Sigmoid colon (tissue), 4 donors: ENCODE data around the gene MCM9.

Source experiments
- EP300 ChIP-seq, 4 donors: sonication (generic); formaldehyde crosslinking; IDR thresholded peaks; one replicate each; pipeline ENCODE4 v1.6.1; 2017; ENCODE audit warnings: antibody characterized with exemption in 4 of 4
- POLR2A ChIP-seq, 2 donors: fragments of 450-650 bp; IDR thresholded peaks; one replicate each; pipeline ENCODE4 v1.6.1; 2016; ENCODE audit warnings: antibody characterized with exemption in 2 of 2, mild to moderate bottlenecking in 2 of 2, moderate library complexity in 2 of 2
- TF ChIP-seq, protein P1 (sequence below), 4 experiments: fragments of 450-650 bp in 3 of 4; fragments of 200-600 bp in 1 of 4; IDR thresholded peaks; one replicate each; pipeline ENCODE4 v1.5.1; 2016 to 2019; ENCODE audit warnings: antibody characterized with exemption in 4 of 4, mild to moderate bottlenecking in 3 of 4, moderate library complexity in 2 of 4

DNA sequence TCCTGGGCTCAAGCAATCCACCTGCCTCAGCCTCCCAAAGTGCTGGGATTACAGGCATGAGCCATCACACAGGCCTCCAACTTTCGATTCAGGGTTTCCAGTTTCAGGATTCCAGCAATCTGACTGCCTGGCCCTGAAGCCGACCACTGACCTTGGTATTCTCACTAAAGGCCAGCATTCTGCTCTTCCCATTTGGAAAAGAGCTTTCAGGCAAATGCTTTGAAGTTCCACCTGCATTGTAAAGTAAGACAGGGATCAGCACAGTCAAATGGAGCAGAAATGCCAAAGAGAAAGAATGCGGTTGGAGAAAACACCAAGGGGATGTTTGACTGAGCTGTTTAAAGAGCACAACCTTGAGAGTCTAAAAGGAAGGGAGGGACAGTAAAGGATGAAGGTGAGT lies 166.5 kb downstream of the MCM9 start:
- TF ChIP-seq, protein P1, sequence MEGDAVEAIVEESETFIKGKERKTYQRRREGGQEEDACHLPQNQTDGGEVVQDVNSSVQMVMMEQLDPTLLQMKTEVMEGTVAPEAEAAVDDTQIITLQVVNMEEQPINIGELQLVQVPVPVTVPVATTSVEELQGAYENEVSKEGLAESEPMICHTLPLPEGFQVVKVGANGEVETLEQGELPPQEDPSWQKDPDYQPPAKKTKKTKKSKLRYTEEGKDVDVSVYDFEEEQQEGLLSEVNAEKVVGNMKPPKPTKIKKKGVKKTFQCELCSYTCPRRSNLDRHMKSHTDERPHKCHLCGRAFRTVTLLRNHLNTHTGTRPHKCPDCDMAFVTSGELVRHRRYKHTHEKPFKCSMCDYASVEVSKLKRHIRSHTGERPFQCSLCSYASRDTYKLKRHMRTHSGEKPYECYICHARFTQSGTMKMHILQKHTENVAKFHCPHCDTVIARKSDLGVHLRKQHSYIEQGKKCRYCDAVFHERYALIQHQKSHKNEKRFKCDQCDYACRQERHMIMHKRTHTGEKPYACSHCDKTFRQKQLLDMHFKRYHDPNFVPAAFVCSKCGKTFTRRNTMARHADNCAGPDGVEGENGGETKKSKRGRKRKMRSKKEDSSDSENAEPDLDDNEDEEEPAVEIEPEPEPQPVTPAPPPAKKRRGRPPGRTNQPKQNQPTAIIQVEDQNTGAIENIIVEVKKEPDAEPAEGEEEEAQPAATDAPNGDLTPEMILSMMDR (IDR thresholded peaks at IDR 0.05): no peak
- TF ChIP-seq EP300 (IDR thresholded peaks at IDR 0.05) (no peak), POLR2A (IDR thresholded peaks at IDR 0.05) (no peak)
